K562 (cell line): ENCODE measurements around the gene ASCC1. TPM values are rescaled to one million over a fixed set of nuclear protein-coding genes. Genes with fewer than 3 reads are reported as not detected.

Experiments
- ATAC-seq: fragments of 200-7000 bp; cut with Tn5 transposase; 3 replicates; pipeline ENCODE4 v1.9.1; 2020; ENCODE audit warnings: moderate library complexity
- BruUV-seq: library from RNA; stranded (reverse); fragments of 400-500 nt; replicated peaks from 2 replicates; lab custom pipeline; 2021; lab: Mats Ljungman, UMichigan
- CTCF ChIA-PET: fragments of 300-600 bp; formaldehyde crosslinking; extraction: SDS; loops from one replicate; lab custom pipeline; 2021; ENCODE audit warnings: low intra/inter-chr PET ratio; lab: Yijun Ruan, JAX
- POLR2A ChIA-PET: fragments of 300-600, 350-650 bp; sonication (Branson Sonifier 250); formaldehyde crosslinking; extraction: SDS; loops from one replicate; lab custom pipeline; 2021; ENCODE audit warnings: antibody characterized with exemption, inconsistent platforms; lab: Yijun Ruan, JAX
- DNase-seq, 4 experiments: peaks; one replicate each; pipeline versions ENCODE4 v3.0.0 to v3.0.0-alpha.2; 2011 to 2018; ENCODE audit warnings: low spot score in 3 of 4, mixed read lengths in 3 of 4; ENCODE audit errors: extremely low read depth in 1 of 4
- FAIRE-seq: peaks from 2 replicates; lab custom pipeline; 2011; peaks lifted over from hg19 to GRCh38; lab: Jason Lieb, UNC
- H2AFZ ChIP-seq: 2 replicates; pipeline ENCODE4 v1.6.0; 2011; ENCODE audit warnings: low read depth, low read length, control low read depth, inconsistent platforms
- H3K27ac ChIP-seq: fragments of 200-600 bp; 3 replicates; pipeline ENCODE4 v1.8.0; 2011; ENCODE audit warnings: low read depth, mild to moderate bottlenecking, control low read depth, inconsistent platforms, low read length, moderate library complexity, mixed read lengths; ENCODE audit errors: extremely low read depth
- H3K27me3 ChIP-seq, 2 experiments: fragments of 300-600 bp in 1 of 2; 2 replicates in 1 of 2; 3 replicates in 1 of 2; pipeline versions ENCODE4 v1.6.0 to v1.8.0; 2011; ENCODE audit warnings: inconsistent platforms in 2 of 2, low read length in 2 of 2, mild to moderate bottlenecking in 1 of 2, mixed read lengths in 1 of 2, moderate library complexity in 1 of 2; ENCODE audit not compliant: control insufficient read depth in 2 of 2, insufficient read depth in 2 of 2
- H3K36me3 ChIP-seq: fragments of 300-600 bp; 3 replicates; pipeline ENCODE4 v1.8.0; 2011; ENCODE audit warnings: mild to moderate bottlenecking, low read length, inconsistent platforms; ENCODE audit not compliant: control insufficient read depth, insufficient read depth
- H3K4me1 ChIP-seq, 2 experiments: fragments of 200-600 bp in 1 of 2; replicated peaks in 1 of 2; 2 replicates in 1 of 2; 3 replicates in 1 of 2; pipeline versions ENCODE4 v1.5.1 to v1.8.0; 2011; ENCODE audit warnings: inconsistent platforms in 2 of 2, low read length in 2 of 2, mild to moderate bottlenecking in 1 of 2, mixed read lengths in 1 of 2, moderate library complexity in 1 of 2; ENCODE audit not compliant: control insufficient read depth in 2 of 2, insufficient read depth in 2 of 2
- H3K4me2 ChIP-seq: 2 replicates; pipeline ENCODE4 v1.6.1; 2011; ENCODE audit warnings: low read length, control low read depth, inconsistent platforms, mixed read lengths; ENCODE audit not compliant: insufficient read depth
- H3K4me3 ChIP-seq: fragments of 200-600 bp; sonication (generic), shearing (Covaris generic); 2 replicates; pipeline ENCODE4 v1.5.1; 2016; ENCODE audit warnings: control low read depth, inconsistent platforms
- H3K79me2 ChIP-seq: fragments of 200-600 bp; 3 replicates; pipeline ENCODE4 v1.8.0; 2011; ENCODE audit warnings: low read length, inconsistent platforms; ENCODE audit not compliant: control insufficient read depth, insufficient read depth
- H3K9ac ChIP-seq, 2 experiments: 2 replicates each; pipeline versions ENCODE4 v1.6.0 to v1.6.1; 2011; ENCODE audit warnings: low read depth in 2 of 2, low read length in 2 of 2, control low read depth in 1 of 2, inconsistent platforms in 1 of 2, mild to moderate bottlenecking in 1 of 2, mixed read lengths in 1 of 2; ENCODE audit not compliant: insufficient read depth in 1 of 2
- H3K9me1 ChIP-seq: one replicate; pipeline ENCODE4 v1.6.0; 2011; ENCODE audit warnings: inconsistent platforms, mild to moderate bottlenecking, low read length, moderate library complexity; ENCODE audit not compliant: control insufficient read depth, insufficient read depth
- H3K9me3 ChIP-seq: replicated peaks from 2 replicates; pipeline ENCODE4 v1.5.1; 2011; ENCODE audit warnings: low read depth, low read length, inconsistent platforms; ENCODE audit not compliant: control insufficient read depth, insufficient read depth
- H4K20me1 ChIP-seq: replicated peaks from 2 replicates; pipeline ENCODE4 v1.6.1; 2011; ENCODE audit warnings: low read length, inconsistent platforms, mixed read lengths; ENCODE audit not compliant: control insufficient read depth, insufficient read depth
- ATF3 ChIP-seq, 2 experiments: fragments of 450-650 bp in 1 of 2; sonication (generic) in 1 of 2; formaldehyde crosslinking in 1 of 2; IDR thresholded peaks in 1 of 2; conservative IDR thresholded peaks in 1 of 2; 2 replicates each; pipeline versions ENCODE4 v1.6.1 to v1.8.1; 2016 to 2023; ENCODE audit warnings: mild to moderate bottlenecking in 2 of 2, moderate library complexity in 2 of 2, inconsistent platforms in 1 of 2, missing genetic modification reagents in 1 of 2
- C11orf30 ChIP-seq: fragments of 450-650 bp; IDR thresholded peaks from 2 replicates; pipeline ENCODE4 v1.6.1; 2016; ENCODE audit warnings: low read depth, mild to moderate bottlenecking
- CBFA2T3 ChIP-seq: fragments of 450-650 bp; IDR thresholded peaks from 2 replicates; pipeline ENCODE4 v1.6.1; 2017
- ESRRA ChIP-seq: fragments of 450-650 bp; IDR thresholded peaks from 2 replicates; pipeline ENCODE4 v1.6.1; 2014; ENCODE audit warnings: low read depth, mild to moderate bottlenecking, moderate library complexity, borderline replicate concordance
- MIER1 ChIP-seq: fragments of 450-650 bp; IDR thresholded peaks from 2 replicates; pipeline ENCODE4 v1.6.1; 2016; ENCODE audit warnings: antibody characterized with exemption, mild to moderate bottlenecking, low read depth
- MTF1 ChIP-seq: fragments of 250-450 bp; sonication (Bioruptor Pico); IDR thresholded peaks from 2 replicates; pipeline ENCODE4 v1.9.0; 2021; ENCODE audit warnings: moderate library complexity, mild to moderate bottlenecking, inconsistent platforms, borderline replicate concordance
- NFE2 ChIP-seq: IDR thresholded peaks from 2 replicates; pipeline ENCODE4 v1.6.1; 2014; ENCODE audit warnings: antibody characterized with exemption, low read depth
- NR2C1 ChIP-seq, 2 experiments: fragments of 450-650 bp; IDR thresholded peaks; 2 replicates each; pipeline ENCODE4 v1.6.1; 2017; ENCODE audit warnings: mild to moderate bottlenecking in 2 of 2, antibody characterized with exemption in 1 of 2, inconsistent platforms in 1 of 2, missing compliant biosample characterization in 1 of 2, missing genetic modification characterization in 1 of 2
- NR2C2 ChIP-seq, 2 experiments: fragments of 200-800 bp in 1 of 2; sonication (Bioruptor generic) in 1 of 2; sonication (generic) in 1 of 2; formaldehyde crosslinking in 1 of 2; IDR thresholded peaks; 2 replicates each; pipeline versions ENCODE4 v1.6.1 to v1.8.0; 2016 to 2022; ENCODE audit warnings: mild to moderate bottlenecking in 1 of 2, missing compliant biosample characterization in 1 of 2, missing genetic modification characterization in 1 of 2, missing genetic modification reagents in 1 of 2
- RAD21 ChIP-seq, 2 experiments: fragments of 250-450 bp in 1 of 2; fragments of 450-650 bp in 1 of 2; sonication (Bioruptor Pico) in 1 of 2; formaldehyde crosslinking in 1 of 2; IDR thresholded peaks in 1 of 2; conservative IDR thresholded peaks in 1 of 2; 2 replicates each; pipeline versions ENCODE4 v1.4.0 to v1.8.0; 2020 to 2022; ENCODE audit warnings: mild to moderate bottlenecking in 2 of 2, moderate library complexity in 1 of 2
- ZNF3 ChIP-seq: fragments of 250-450 bp; sonication (Bioruptor Pico); IDR thresholded peaks from 2 replicates; pipeline ENCODE4 v1.5.0; 2021; ENCODE audit warnings: mild to moderate bottlenecking, moderate library complexity
- ZNF316 ChIP-seq: fragments of 450-650 bp; IDR thresholded peaks from 2 replicates; pipeline ENCODE4 v1.6.1; 2016
- ZNF445 ChIP-seq: fragments of 250-450 bp; sonication (Bioruptor Pico); IDR thresholded peaks from 2 replicates; pipeline ENCODE4 v1.4.0; 2020; ENCODE audit warnings: low read depth, mild to moderate bottlenecking, moderate library complexity
- ZNF589 ChIP-seq: fragments of 200-800 bp; sonication (Bioruptor generic); IDR thresholded peaks from 2 replicates; pipeline ENCODE4 v1.6.1; 2016; ENCODE audit warnings: low read depth, missing genetic modification characterization, missing compliant biosample characterization
- WGBS: fragments of 100-300 bp; shearing (Covaris generic); methylation state at CpG from one replicate; pipeline ENCODE4 v1.1.6; 2016; ENCODE audit warnings: low coverage, mixed read lengths; ENCODE audit not compliant: insufficient coverage; ENCODE audit errors: missing lambda C conversion rate; 5-methylcytosine and 5-hydroxymethylcytosine counted together
- in situ Hi-C: fragments of 300-500 bp; cut with MboI; formaldehyde crosslinking; loops from 4 replicates; pipeline ENCODE4 v1.15.0; 2018; ENCODE audit warnings: inconsistent platforms, mixed read lengths
- intact Hi-C: fragments of 100-400 bp; cut with micrococcal nuclease; formaldehyde crosslinking; loops from 2 replicates; pipeline ENCODE4 v1.14.2; 2022
- polyA plus RNA-seq, 8 experiments: library from polyadenylated mRNA; depleted of rRNA in 4 of 8; stranded (reverse) in 5 of 8; unstranded in 3 of 8; fragments of >200 nt; fragmentation: Nextera tagmentation in 2 of 8; fragmentation: Illumina TruSeq in 1 of 8; extraction: Ambion mirVana in 2 of 8; extraction: Trizol in 1 of 8; gene quantifications; 2 replicates each; pipeline versions ENCODE4 v1.2.1 to v1.2.3, GENCODE V29; 2011 to 2014; ENCODE audit warnings: inconsistent platforms in 1 of 8, missing spikeins in 1 of 8
- total RNA-seq, 7 experiments: library from RNA; depleted of rRNA in 6 of 7; stranded (reverse); fragments of >200 nt in 6 of 7; fragmentation: Illumina TruSeq in 2 of 7; extraction: Trizol in 2 of 7; gene quantifications; 2 replicates each; pipeline versions ENCODE4 v1.2.1 to v1.2.3, GENCODE V29; 2011 to 2021; ENCODE audit warnings: low replicate concordance in 1 of 7

ASCC1 gene
- total and polyA plus RNA-seq, 9 of the 15 experiments (the other 6 are each of a cell fraction or from before 2014, with no cell fraction given) = 31.7 to 73.3 (median 52.8) TPM

- Histone ChIP-seq H3K4me1 (peaks cover 3 to 17% of the 10 kb centered on the region in 2 experiments; a peak in 3 of 5 replicates), H4K20me1 (no peaks in the 10 kb centered on the region), H3K9ac (no peak overlapping the region), H3K4me3 (no peak overlapping the region), H3K36me3 (peaks cover 11% of the 10 kb centered on the region; the same call in 1 of the 3 replicates), H3K27me3 (no peaks in the 10 kb centered on the region), H3K9me3 (no peaks in the 10 kb centered on the region), H2AFZ (no peak overlapping the region), H3K9me1 (peaks cover 3% of the 10 kb centered on the region), H3K4me2 (no peak overlapping the region), H3K27ac (no peak overlapping the region), H3K79me2 (no peaks in the 10 kb centered on the region)
- intact Hi-C loops (no loop called here), in situ Hi-C loops (no loop called here)
- DNase-seq (no peak), ATAC-seq (no peak), FAIRE-seq (no peak)
- no TSS peak for BruUV-seq
- CTCF ChIA-PET = no interaction called here
- no peak for TF ChIP-seq MIER1
- 0 out of 2 replicates have a peak, but pooled peaks have one; percentile 0 for TF ChIP-seq ATF3 (IDR thresholded peaks at IDR 0.05)
- TF ChIP-seq ATF3 (CRISPR knock-in tag; conservative IDR thresholded peaks at IDR 0.05) = no peak
- POLR2A ChIA-PET = interaction anchor here (0.8 to 2.8 kb wide), 10 partner anchors 9 to 763 kb away, joined by 3 to 15 read pairs (median 3); partner anchors contain the start of genes ASCC1 and DDIT4
These were observed 41.8 kb downstream of the ASCC1 start for GRCh38 chr10:72174297-72174662.

GRCh38 chr10:72173619-72174296 is 42.3 kb downstream of the ASCC1 start:
- H3K4me3 ChIP-seq = no peak overlapping the region
- BruUV-seq = no TSS peak
- CTCF ChIA-PET = no interaction called here
- intact Hi-C loops = no loop called here
- no peaks in the 10 kb centered on the region for H3K9me3 ChIP-seq
- no peak for FAIRE-seq
- no peaks in the 10 kb centered on the region for H4K20me1 ChIP-seq
- in situ Hi-C loops = no loop called here
- H3K4me2 ChIP-seq = no peak overlapping the region
- peak; percentile 23; the same call in 1 of the 3 replicates for ATAC-seq
- H3K27me3 ChIP-seq = no peaks in the 10 kb centered on the region
- no peak overlapping the region for H3K9ac ChIP-seq
- H2AFZ ChIP-seq = no peak overlapping the region
- 64% methylated on average over 7 of the region's 7 CpGs for WGBS
- H3K4me1 ChIP-seq = peaks cover 3 to 17% of the 10 kb centered on the region in 2 experiments; a peak in 3 of 5 replicates
- peaks cover 6% of the 10 kb centered on the region; the same call in 1 of the 3 replicates for H3K36me3 ChIP-seq
- peaks cover 3% of the 10 kb centered on the region for H3K9me1 ChIP-seq
- POLR2A ChIA-PET = interaction anchor here (0.8 to 2.8 kb wide), 7 partner anchors 8 to 763 kb away, joined by 3 to 15 read pairs (median 4); partner anchors contain the start of gene DDIT4
- H3K27ac ChIP-seq = no peak overlapping the region
- H3K79me2 ChIP-seq = no peaks in the 10 kb centered on the region
- peak in 1 of 4 experiments; percentile 24 for DNase-seq
- TF ChIP-seq CBFA2T3 (no peak), ZNF316 (peak; percentile 71), NFE2 (0 out of 2 replicates have a peak, but pooled peaks have one; percentile 31), C11orf30 (peak; percentile 25; the same call in 1 of the 2 replicates), NR2C2 (CRISPR knock-in tag; IDR thresholded peaks at IDR 0.05) (no peak), NR2C2 (tag; IDR thresholded peaks at IDR 0.05) (peak; percentile 53), ZNF445 (CRISPR knock-in tag) (no peak), MTF1 (CRISPR knock-in tag) (no peak), ESRRA (peak; percentile 94), ZNF589 (CRISPR knock-in tag) (no peak), NR2C1 (IDR thresholded peaks at IDR 0.05) (peak; percentile 35; the same call in 1 of the 2 replicates), NR2C1 (tag; IDR thresholded peaks at IDR 0.05) (peak; percentile 28; the same call in 1 of the 2 replicates), ZNF3 (no peak), RAD21 (CRISPR knock-in tag; conservative IDR thresholded peaks at IDR 0.05 in 1 of 2, IDR thresholded peaks at IDR 0.05 in 1 of 2) (no peak)
